HPDE6-E6E7 (cell line): ENCODE data around the gene SBNO2.
A peak's percentile ranks its signal among the peaks of the same experiment; 100 is the strongest.
"Not testable (repeated sequence)": the region's sequence is repeated elsewhere in the genome, so short reads cannot be mapped to it uniquely, and the experiment has no call there.

Source experiments
- DNase-seq: peaks from one replicate; pipeline ENCODE4 v3.0.0; 2011; ENCODE audit warnings: missing footprints; ENCODE audit errors: extremely low spot score

SBNO2 gene

GRCh38 chr19:1173845-1174809 lies at the start of gene SBNO2:
SBNO2 (minus strand) TSS chr19:1174268; CDS start chr19:1154276, 19,992 bp downstream.
- DNase-seq, result no peak

DNA sequence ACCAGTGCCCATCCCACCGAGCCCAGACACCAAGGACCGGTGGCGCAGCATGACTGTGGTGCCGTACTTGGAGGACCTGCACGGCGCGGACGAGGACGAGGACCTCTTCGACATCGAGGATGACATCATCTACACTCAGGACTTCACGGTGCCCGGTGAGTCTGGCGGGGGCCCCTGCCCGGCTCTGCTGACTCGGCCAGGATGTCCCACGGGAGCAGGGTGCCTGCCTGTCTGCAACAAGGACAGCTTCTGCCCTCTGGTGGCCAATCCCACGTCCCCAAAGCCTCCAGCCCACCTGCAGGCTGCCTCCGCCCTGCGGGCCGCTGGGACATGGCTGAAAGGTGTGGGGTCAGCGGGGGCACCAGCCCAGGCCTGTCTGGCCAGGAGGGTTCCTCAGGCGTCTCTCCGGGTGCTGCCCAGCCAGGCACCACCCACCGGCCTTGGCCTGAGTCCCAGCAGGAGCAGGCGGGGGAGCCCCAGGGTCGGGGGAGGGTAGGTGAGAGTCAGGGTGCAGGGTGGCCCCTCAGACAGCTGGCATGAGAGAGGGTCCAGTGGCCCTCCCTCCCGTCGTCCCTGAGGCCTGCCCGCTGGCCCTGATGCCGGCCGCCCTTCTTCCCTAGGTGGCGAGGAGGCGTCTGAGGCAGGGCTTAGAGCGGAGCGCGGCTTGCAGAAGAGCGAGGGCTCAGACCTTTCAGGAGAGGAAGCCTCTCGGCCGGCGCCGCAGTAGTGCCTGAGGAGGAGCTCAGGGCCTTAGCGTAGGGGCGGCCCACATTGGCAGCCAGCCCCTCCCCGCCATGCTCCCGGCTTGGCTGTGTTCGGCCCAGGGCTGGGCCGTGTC lies 49.2 kb upstream of the SBNO2 start:
- DNase-seq, result no peak

- no peak for DNase-seq
Measured at GRCh38 chr19:1222394-1222793, 48.3 kb upstream of the SBNO2 start.

DNA sequence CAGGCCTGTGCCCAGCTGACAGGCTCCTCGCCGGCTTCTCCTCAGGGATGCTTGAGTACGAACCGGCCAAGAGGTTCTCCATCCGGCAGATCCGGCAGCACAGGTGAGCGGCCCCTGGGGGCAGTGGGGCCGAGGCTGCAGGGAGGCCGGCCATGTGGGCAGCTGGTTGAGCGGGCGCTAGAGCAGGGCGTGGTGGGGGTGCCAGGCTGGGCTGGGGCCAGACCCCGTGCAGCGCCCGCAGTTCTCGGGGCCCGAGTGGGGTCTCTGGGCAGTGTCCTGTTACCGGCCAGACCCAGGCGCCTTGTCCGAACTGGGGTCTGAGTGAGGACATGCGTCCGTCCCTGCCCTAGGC lies 47.8 kb upstream of the SBNO2 start:
- no peak for DNase-seq

- no peak for DNase-seq
Measured at GRCh38 chr19:1220976-1221903, 47.2 kb upstream of the SBNO2 start.

DNA sequence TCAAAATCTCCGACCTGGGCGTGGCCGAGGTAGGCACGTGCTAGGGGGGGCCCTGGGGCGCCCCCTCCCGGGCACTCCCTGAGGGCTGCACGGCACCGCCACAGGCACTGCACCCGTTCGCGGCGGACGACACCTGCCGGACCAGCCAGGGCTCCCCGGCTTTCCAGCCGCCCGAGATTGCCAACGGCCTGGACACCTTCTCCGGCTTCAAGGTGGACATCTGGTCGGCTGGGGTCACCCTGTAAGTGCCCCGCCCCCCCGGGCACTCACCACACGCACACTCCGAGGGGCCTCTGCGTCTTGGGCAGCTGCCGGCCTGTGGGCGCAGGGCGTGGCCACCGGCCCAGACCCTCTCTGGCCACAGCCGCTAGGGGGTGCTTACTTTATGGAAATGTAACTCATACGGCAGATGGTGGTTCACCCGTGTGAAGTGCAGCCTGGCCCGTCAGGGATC lies 46.4 kb upstream of the SBNO2 start:
- no peak for DNase-seq

DNA sequence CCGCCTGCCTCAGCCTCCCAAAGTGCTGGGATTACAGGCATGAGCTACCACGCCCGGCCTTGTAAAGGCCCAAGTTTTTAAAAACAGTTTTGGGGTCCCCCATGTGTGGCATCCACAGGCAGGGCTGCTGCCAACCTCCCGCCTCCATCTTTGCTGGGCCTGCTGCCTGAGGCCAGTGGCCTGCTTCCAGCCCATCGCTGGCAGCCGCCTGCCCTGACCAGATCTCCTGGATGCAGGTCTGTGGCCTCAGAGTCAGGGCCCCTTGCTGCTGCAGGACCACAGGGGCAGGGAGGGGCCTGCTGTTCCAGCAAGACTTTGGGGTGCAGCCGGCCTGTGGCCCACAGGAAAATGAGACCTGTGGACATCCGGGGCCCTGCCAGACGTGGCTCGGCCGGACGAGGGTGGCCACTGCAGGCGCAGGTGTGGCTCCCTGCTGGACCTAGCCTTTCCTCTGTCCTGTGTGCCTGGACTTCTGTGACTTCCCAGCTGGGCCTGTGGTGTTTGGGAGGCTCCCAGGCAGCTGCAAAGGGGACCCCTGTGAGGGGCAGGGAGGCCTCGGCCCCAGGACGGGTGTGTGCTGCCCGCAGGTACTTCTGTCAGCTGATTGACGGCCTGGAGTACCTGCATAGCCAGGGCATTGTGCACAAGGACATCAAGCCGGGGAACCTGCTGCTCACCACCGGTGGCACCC lies 45.9 kb upstream of the SBNO2 start:
- no peak for DNase-seq

DNA sequence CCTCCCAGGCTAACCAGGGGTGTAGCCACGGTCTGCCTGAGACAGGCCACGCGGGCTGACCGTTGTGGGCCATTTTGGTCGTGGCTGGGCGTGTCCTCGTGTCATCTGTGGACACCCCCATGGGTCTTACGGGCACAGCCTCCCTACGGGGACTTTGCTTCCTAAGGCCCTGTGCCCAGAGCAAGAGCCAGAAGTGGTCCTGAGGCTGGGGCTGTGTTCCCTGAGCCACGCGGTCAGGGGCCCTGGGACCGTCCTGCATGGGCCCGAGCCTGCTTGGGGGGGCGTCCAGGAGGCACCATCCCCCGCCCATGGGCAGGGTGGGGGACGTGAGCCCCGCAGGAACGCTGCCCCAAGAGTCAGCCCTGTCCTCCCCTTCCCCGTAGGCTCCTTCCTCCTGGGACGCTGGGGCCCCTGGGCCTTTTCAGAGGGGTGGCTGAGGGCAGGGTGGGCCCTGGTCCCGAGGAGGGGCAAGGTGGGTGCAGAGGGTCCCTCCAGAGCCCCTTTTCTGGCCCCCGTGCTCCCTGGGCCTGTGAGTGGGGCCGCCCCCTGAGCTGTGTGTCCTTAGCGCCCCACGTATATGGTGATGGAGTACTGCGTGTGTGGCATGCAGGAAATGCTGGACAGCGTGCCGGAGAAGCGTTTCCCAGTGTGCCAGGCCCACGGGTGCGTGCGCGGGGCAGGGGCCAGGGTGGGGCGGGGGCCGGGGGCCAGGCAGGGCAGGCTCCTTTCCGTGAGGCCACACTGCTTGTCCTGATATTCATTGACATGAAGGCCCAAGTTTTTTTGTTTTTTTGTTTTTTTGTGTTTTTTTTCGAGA lies 44.9 kb upstream of the SBNO2 start:
- no peak for DNase-seq

DNA sequence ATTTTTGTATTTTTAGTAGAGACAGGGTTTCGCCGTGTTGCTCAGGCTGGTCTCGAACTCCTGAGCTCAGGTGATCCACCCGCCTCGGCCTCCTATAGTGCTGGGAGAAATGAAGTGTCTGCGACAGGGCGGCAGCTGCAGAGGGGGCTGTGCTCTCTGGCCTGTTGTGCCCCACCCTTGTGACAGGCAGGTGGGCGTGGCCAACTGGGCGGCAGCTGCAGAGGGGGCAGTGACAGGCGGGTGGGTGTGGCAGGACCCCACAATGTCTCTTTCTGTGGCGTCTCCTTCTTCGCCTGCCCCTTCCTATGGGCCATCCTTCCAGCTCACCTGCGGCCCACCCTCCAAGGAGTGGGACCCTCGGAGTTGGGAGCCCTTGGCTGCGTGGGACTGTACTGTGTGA lies 43.3 kb upstream of the SBNO2 start:
- DNase-seq, result no peak

DNA sequence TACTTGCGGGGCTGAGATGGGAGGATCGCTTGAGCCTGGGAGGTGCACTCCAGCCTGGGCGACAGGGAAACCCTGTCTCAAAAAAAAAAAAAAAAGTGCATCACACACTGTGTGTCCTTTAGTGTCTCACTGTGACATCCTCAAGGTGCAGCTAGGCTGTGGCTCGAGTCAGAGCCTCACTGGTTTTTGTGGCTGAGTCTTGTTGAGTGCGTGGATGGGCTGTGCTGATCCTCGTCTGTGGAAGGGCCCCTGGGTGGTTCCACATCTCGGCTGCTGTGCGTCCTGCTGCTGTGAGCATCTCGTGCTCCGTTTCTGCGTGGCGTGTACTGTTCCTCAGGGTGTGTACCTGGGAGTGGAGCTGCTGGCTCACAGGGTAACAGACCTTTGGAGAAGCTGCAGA lies 42.7 kb upstream of the SBNO2 start:
- no peak for DNase-seq

DNA sequence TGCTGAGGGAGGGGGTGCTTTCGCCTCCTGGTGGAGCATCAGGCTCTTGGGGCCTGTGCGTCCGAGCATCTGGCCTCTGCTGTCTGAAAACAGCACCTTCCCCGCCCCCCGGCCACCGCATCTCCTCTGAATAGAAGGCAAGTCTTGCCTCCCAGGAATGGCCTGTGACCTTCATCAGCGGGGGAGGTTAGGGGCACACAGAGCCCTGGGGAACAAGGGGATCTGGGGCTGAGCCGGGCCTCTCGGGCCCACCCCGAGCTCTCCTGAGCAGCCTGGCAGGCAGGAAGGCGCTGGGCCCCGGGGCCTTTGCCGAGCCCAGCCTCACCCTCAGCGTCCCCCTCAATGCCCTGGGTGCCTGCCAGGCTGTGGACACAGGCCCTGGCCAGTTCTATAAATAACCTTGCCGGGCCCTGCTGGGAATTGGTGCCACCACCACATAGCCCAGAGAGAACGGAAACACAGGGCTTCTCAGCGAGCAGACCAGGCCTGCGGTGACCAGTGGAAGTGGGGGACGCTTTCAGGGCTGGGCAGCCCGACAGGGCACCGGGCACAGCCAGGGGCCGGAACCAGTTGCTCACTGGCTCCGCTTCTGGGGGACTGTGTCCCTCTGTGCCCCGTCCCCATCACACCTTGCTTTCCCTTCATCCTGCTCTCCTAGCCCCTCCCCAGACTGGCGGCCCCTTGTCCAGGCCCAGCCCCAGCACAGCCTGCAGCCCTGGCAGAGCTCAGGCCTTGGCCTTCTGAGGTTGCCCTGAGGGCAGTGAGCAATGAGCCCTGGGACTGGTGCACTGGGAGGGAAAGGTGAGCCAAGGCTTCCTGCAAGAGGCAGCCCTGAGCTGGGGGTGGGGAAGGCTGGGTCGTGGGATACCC lies 41.0 kb upstream of the SBNO2 start:
- DNase-seq, result no peak

- no peak for DNase-seq
Measured at GRCh38 chr19:1214299-1214861, 40.3 kb upstream of the SBNO2 start.

GRCh38 chr19:1213391-1214286 lies 39.6 kb upstream of the SBNO2 start:
- DNase-seq, result peak; percentile 78

DNA sequence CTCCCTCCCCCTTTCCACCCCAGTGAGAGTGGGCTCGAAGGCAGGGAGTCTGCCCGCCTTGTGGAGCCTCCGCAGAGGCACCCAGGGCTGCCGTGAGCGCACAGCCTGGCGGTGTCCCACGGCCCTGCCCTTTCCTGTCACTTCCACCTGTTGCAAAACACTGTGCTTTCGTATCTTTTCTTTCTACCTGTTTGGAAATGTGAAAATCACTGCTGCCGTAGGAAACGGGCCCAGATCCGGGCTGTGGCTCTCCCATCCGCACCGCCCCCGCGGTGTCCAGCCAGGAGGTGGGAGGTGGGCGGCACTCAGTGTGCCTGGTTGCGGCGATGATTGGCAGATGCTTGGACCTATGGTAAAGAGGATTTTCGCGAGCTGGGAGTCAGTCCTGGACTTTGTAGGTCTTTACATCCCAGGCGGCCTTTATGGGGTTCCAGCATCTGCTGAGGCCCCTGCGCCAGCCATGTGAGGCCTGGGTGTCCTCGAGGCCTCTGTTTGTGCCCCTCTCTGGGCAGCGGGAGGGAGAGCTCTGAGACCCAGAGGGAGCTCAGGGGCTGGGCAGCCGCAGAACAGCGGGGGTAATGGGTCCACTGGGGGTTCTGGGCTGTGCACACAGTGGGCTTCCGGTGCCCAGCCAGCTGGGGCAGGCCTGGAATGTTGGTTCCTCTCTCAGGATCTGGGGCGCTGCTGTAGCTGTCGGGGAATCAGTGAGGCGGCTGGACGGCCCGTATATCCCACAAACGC lies 37.6 kb upstream of the SBNO2 start:
- DNase-seq, result no peak

GRCh38 chr19:1210227-1210538 lies 36.1 kb upstream of the SBNO2 start:
- no peak for DNase-seq

DNA sequence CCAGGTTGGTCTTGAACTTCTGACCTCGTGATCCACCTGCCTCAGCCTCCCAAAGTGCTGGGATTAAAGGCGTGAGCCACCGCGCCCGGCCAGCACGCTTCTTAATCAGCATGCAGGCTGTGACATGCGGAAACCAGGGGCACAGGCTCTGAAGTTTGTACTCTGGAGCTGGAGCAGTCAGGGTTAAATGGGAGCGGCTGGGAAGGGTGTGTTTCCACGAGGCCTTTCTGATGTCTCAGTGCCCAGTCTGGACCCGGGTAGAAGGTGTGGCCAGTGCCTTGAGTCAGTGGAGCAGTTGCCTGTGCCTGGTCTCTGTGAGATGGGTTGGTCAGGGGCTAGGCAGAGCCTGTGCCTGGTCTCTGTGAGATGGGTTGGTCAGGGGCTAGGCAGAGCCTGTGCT lies 34.8 kb upstream of the SBNO2 start:
- not testable (repeated sequence) for DNase-seq

DNA sequence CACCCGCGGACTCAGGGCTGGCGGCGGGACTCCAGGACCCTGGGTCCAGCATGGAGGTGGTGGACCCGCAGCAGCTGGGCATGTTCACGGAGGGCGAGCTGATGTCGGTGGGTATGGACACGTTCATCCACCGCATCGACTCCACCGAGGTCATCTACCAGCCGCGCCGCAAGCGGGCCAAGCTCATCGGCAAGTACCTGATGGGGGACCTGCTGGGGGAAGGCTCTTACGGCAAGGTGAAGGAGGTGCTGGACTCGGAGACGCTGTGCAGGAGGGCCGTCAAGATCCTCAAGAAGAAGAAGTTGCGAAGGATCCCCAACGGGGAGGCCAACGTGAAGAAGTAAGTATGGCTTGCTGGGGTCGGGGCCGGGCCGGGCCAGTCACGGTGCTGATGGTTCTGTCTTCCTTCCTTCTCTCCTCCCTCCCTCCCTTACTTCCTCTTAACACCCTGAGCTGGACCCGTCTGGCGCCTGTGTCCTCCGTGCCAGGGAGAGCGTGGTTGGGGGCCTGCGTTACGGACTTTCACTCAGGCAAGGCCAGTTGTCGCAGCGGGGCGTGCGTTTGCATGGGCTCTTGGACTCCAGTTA lies 32.9 kb upstream of the SBNO2 start:
- no peak for DNase-seq
